ENCODE results near the gene PPP1R9B. TPM values are rescaled to one million over a fixed set of nuclear protein-coding genes. Genes with fewer than 3 reads are reported as not detected.

Gene PPP1R9B
- total RNA-seq, 6 experiments from 2014 or later: 9.9 to 18.1 (median 12.0) TPM

GRCh38 chr17:50194140-50194933, 43.9 kb upstream of the PPP1R9B start:
- TF ChIP-seq CTCF (IDR thresholded peaks at IDR 0.05) (no peak), POLR2A (IDR thresholded peaks at IDR 0.05) (no peak)
- H3K27me3 ChIP-seq: no peaks in the 10 kb centered on the region
- no peaks in the 10 kb centered on the region for H3K36me3 ChIP-seq
- intact Hi-C loops (cut with DNase I): no loop called here
- no peak overlapping the region for H3K27ac ChIP-seq
- DNase-seq (peak in 1 of 3 donors; percentile 37), ATAC-seq (no peak)
- no peak overlapping the region for H3K4me3 ChIP-seq
- H3K9me3 ChIP-seq: no peaks in the 10 kb centered on the region
- WGBS (ENCODE audit: insufficient coverage, low coverage, low lambda C conversion rate, missing lambda C conversion rate): 50% methylated on average over 1 of the region's 25 CpGs
- H3K4me1 ChIP-seq: no peaks in the 10 kb centered on the region

GRCh38 chr17:50192618-50193291, 42.3 kb upstream of the PPP1R9B start:
- intact Hi-C loops (cut with DNase I): no loop called here
- H3K4me3 ChIP-seq: no peak overlapping the region

GRCh38 chr17:50192144-50192617, 41.7 kb upstream of the PPP1R9B start:
- intact Hi-C loops (cut with DNase I): no loop called here
- no peak overlapping the region for H3K27ac ChIP-seq
- WGBS (ENCODE audit: insufficient coverage, low coverage, low lambda C conversion rate, missing lambda C conversion rate): 33% methylated on average over 1 of the region's 4 CpGs

More at GRCh38 chr17:50192618-50193291, 42.3 kb upstream of the PPP1R9B start:
- WGBS (ENCODE audit: insufficient coverage, low coverage, low lambda C conversion rate, missing lambda C conversion rate): no CpG with 5 or more reads among the region's 16 CpGs
- no peak for TF ChIP-seq POLR2A (IDR thresholded peaks at IDR 0.05)
- TF ChIP-seq CTCF (IDR thresholded peaks at IDR 0.05): no peak
- H3K27me3 ChIP-seq: no peaks in the 10 kb centered on the region
- no peaks in the 10 kb centered on the region for H3K36me3 ChIP-seq
- ATAC-seq (no peak), DNase-seq (no peak)
- H3K4me1 ChIP-seq: no peaks in the 10 kb centered on the region
- H3K27ac ChIP-seq: no peak overlapping the region
- no peaks in the 10 kb centered on the region for H3K9me3 ChIP-seq

More at GRCh38 chr17:50192144-50192617, 41.7 kb upstream of the PPP1R9B start:
- DNase-seq (no peak), ATAC-seq (no peak)
- Histone ChIP-seq H3K27me3 (no peaks in the 10 kb centered on the region), H3K36me3 (no peaks in the 10 kb centered on the region), H3K9me3 (no peaks in the 10 kb centered on the region), H3K4me3 (no peak overlapping the region), H3K4me1 (no peaks in the 10 kb centered on the region)
- no peak for TF ChIP-seq CTCF (IDR thresholded peaks at IDR 0.05)
- TF ChIP-seq POLR2A (IDR thresholded peaks at IDR 0.05): no peak
